ENCODE results near the gene SEC31A. TPM values are rescaled to one million over a fixed set of nuclear protein-coding genes. Genes with fewer than 3 reads are reported as not detected.

The SEC31A gene
- total and polyA plus RNA-seq, 2 of the 4 experiments (the other 2 are of a cell fraction) = 278 to 366 TPM

GRCh38 chr4:82865592-82865991 lies 25.4 kb downstream of the SEC31A start:
- Histone ChIP-seq H2AFZ (replicated peaks; ENCODE audit: low read length, poor library complexity) (no peak overlapping the region), H4K91ac (ENCODE audit: insufficient read depth, low read depth, low read length) (no peak overlapping the region), H3K14ac (replicated peaks; ENCODE audit: low read depth, low read length) (no peak overlapping the region), H4K8ac (ENCODE audit: low read depth in 2 of 2, low read length in 2 of 2) (no peak overlapping the region), H3K4ac (ENCODE audit: low read depth, low read length) (no peak overlapping the region), H3K23ac (ENCODE audit: low read depth, low read length) (no peak overlapping the region), H3K36me3 (ENCODE audit: control insufficient read depth, insufficient read depth, low read length) (peaks cover 57% of the 10 kb centered on the region), H2BK15ac (ENCODE audit: low read depth, low read length) (no peak overlapping the region), H3K18ac (ENCODE audit: low read depth, low read length) (no peak overlapping the region), H2AK9ac (replicated peaks; ENCODE audit: low read depth, low read length, poor library complexity) (no peak overlapping the region), H2AK5ac (ENCODE audit: low read depth, low read length) (no peak overlapping the region), H3K9me3 (ENCODE audit: control insufficient read depth, insufficient read depth, low read length) (no peaks in the 10 kb centered on the region), H2BK20ac (ENCODE audit: low read depth, low read length) (no peak overlapping the region), H3K4me3 (ENCODE audit: insufficient read depth, low read depth, low read length) (no peak overlapping the region), H3K79me1 (ENCODE audit: low read depth in 1 of 2, low read length in 2 of 2) (peaks cover 29 to 50% of the 10 kb centered on the region in 2 experiments), H4K20me1 (ENCODE audit: insufficient read depth, low read length) (peaks cover 25% of the 10 kb centered on the region), H2BK5ac (ENCODE audit: low read depth, low read length, poor library complexity, severe bottlenecking) (no peak overlapping the region), H3K27ac (ENCODE audit: insufficient read depth, low read length) (no peak overlapping the region), H3K4me1 (ENCODE audit: control insufficient read depth, insufficient read depth, low read length) (peaks cover 2% of the 10 kb centered on the region), H2BK120ac (ENCODE audit: low read depth, low read length) (no peak overlapping the region), H3K9ac (ENCODE audit: low read depth, low read length) (no peak overlapping the region), H3K56ac (ENCODE audit: extremely low read depth, insufficient read depth, low read length) (no peak overlapping the region), H4K5ac (ENCODE audit: low read depth, low read length) (no peak overlapping the region), H3K4me2 (ENCODE audit: low read depth, low read length) (no peak overlapping the region), H3K9me1 (ENCODE audit: insufficient read depth, low read length) (no peaks in the 10 kb centered on the region), H3K27me3 (ENCODE audit: control insufficient read depth, insufficient read depth, low read length) (no peaks in the 10 kb centered on the region)
- TF ChIP-seq CEBPB (IDR thresholded peaks at IDR 0.05; ENCODE audit: low read depth, low read length) (peak; percentile 99), BHLHE40 (IDR thresholded peaks at IDR 0.05; ENCODE audit: low read depth, low read length) (no peak), RFX5 (IDR thresholded peaks at IDR 0.05; ENCODE audit: low read depth, low read length) (no peak), RAD21 (IDR thresholded peaks at IDR 0.05; ENCODE audit: low read length) (no peak), NFE2L2 (IDR thresholded peaks at IDR 0.05; ENCODE audit: low read depth, low read length) (no peak), CHD1 (IDR thresholded peaks at IDR 0.05; ENCODE audit: low read depth, low read length) (no peak)
- dilution Hi-C loops (cut with HindIII; ENCODE audit: low sequenced_read_pairs, unreplicated experiment) (no loop called here), intact Hi-C loops (cut with micrococcal nuclease) (no loop called here), in situ Hi-C loops (cut with MboI; ENCODE audit: low sequenced_read_pairs) (no loop called here)
- ATAC-seq (ENCODE audit: low read depth) (peak; percentile 91), DNase-seq (peak; percentile 95)
- WGBS, 2 experiments (ENCODE audit: extremely low coverage in 2 of 2, insufficient read length in 1 of 2) = no CpG with 5 or more reads among the region's 1 CpG
- POLR2A ChIA-PET (ENCODE audit: unreplicated experiment) = no interaction called here
- BruUV-seq (replicated peaks) = no TSS peak
- CTCF ChIA-PET = interaction anchor here (0.6 kb wide), 1 partner anchor 267 kb away, joined by 3 read pairs; no protein-coding TSS in a partner anchor

Measured in IMR-90 (cell line).